Measurements from ENCODE around the gene TTLL1. TPM values are rescaled to one million over a fixed set of nuclear protein-coding genes. Genes with fewer than 3 reads are reported as not detected.

TTLL1 gene
- total and polyA plus RNA-seq, 2 of the 4 experiments (the other 2 are of a cell fraction): 10.8 to 13.2 TPM

DNA sequence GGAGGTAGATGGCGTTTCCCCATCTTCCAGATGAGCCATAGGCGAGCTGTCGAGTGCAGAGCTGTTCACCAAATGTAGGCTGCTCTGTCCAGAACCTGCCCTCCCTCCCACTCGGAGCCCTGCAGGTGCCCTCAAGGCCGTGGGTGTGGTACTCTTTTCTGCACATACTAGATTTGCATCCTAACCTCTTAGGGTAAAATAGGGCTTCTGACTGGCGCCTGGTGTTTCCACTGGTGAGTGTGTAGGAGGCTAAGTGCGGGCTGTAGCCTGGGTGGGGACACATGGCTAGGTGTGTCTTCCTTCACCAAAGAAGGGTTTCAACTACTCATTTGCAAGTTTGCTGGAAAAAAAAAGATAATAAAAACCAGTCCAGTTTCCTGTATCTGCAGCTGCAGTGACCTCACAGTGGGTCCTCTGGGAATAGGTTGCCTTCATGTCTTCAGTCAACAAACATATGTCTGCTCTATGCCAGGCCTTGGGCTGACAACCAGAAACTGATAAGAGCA is 29.8 kb upstream of the TTLL1 start:
- TF ChIP-seq CEBPB (IDR thresholded peaks at IDR 0.05; ENCODE audit: low read depth, low read length) (no peak), MXI1 (IDR thresholded peaks at IDR 0.05; ENCODE audit: borderline replicate concordance, low read depth, low read length) (no peak), POLR2A (IDR thresholded peaks at IDR 0.05; ENCODE audit: low read depth, low read length) (no peak), NFE2L2 (IDR thresholded peaks at IDR 0.05; ENCODE audit: low read depth, low read length) (no peak), FOS (IDR thresholded peaks at IDR 0.05; ENCODE audit: low read depth, low read length) (no peak), RAD21 (IDR thresholded peaks at IDR 0.05; ENCODE audit: low read length) (no peak), MAFK (IDR thresholded peaks at IDR 0.05; ENCODE audit: low read depth, low read length) (no peak)
- TF ChIP-seq, protein P1, sequence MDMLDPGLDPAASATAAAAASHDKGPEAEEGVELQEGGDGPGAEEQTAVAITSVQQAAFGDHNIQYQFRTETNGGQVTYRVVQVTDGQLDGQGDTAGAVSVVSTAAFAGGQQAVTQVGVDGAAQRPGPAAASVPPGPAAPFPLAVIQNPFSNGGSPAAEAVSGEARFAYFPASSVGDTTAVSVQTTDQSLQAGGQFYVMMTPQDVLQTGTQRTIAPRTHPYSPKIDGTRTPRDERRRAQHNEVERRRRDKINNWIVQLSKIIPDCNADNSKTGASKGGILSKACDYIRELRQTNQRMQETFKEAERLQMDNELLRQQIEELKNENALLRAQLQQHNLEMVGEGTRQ (IDR thresholded peaks at IDR 0.05; ENCODE audit: low read depth, low read length): no peak
- TF ChIP-seq, protein P2, sequence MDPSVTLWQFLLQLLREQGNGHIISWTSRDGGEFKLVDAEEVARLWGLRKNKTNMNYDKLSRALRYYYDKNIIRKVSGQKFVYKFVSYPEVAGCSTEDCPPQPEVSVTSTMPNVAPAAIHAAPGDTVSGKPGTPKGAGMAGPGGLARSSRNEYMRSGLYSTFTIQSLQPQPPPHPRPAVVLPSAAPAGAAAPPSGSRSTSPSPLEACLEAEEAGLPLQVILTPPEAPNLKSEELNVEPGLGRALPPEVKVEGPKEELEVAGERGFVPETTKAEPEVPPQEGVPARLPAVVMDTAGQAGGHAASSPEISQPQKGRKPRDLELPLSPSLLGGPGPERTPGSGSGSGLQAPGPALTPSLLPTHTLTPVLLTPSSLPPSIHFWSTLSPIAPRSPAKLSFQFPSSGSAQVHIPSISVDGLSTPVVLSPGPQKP (IDR thresholded peaks at IDR 0.05; ENCODE audit: borderline replicate concordance, low read depth, low read length): no peak
- TF ChIP-seq, protein P3, sequence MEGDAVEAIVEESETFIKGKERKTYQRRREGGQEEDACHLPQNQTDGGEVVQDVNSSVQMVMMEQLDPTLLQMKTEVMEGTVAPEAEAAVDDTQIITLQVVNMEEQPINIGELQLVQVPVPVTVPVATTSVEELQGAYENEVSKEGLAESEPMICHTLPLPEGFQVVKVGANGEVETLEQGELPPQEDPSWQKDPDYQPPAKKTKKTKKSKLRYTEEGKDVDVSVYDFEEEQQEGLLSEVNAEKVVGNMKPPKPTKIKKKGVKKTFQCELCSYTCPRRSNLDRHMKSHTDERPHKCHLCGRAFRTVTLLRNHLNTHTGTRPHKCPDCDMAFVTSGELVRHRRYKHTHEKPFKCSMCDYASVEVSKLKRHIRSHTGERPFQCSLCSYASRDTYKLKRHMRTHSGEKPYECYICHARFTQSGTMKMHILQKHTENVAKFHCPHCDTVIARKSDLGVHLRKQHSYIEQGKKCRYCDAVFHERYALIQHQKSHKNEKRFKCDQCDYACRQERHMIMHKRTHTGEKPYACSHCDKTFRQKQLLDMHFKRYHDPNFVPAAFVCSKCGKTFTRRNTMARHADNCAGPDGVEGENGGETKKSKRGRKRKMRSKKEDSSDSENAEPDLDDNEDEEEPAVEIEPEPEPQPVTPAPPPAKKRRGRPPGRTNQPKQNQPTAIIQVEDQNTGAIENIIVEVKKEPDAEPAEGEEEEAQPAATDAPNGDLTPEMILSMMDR (conservative IDR thresholded peaks at IDR 0.05; ENCODE audit: low read depth, low read length): no peak
- Histone ChIP-seq H3K56ac (ENCODE audit: extremely low read depth, insufficient read depth, low read length) (no peak overlapping the region), H3K9me3 (ENCODE audit: control insufficient read depth, insufficient read depth, low read length) (no peaks in the 10 kb centered on the region), H3K14ac (replicated peaks; ENCODE audit: low read depth, low read length) (no peak overlapping the region), H3K23ac (ENCODE audit: low read depth, low read length) (no peak overlapping the region), H3K27ac (ENCODE audit: insufficient read depth, low read length) (no peak overlapping the region), H3K36me3 (ENCODE audit: control insufficient read depth, insufficient read depth, low read length) (no peaks in the 10 kb centered on the region), H4K5ac (ENCODE audit: low read depth, low read length) (no peak overlapping the region), H4K20me1 (ENCODE audit: insufficient read depth, low read length) (no peaks in the 10 kb centered on the region), H2AFZ (replicated peaks; ENCODE audit: low read length, poor library complexity) (no peak overlapping the region), H2BK5ac (ENCODE audit: low read depth, low read length, poor library complexity, severe bottlenecking) (no peak overlapping the region), H4K91ac (ENCODE audit: insufficient read depth, low read depth, low read length) (no peak overlapping the region), H2AK5ac (ENCODE audit: low read depth, low read length) (no peak overlapping the region), H3K27me3 (ENCODE audit: control insufficient read depth, insufficient read depth, low read length) (peaks cover 10% of the 10 kb centered on the region), H3K4me3 (ENCODE audit: insufficient read depth, low read depth, low read length) (no peak overlapping the region), H2BK120ac (ENCODE audit: low read depth, low read length) (no peak overlapping the region), H3K4me2 (ENCODE audit: low read depth, low read length) (no peak overlapping the region), H4K8ac (ENCODE audit: low read depth in 2 of 2, low read length in 2 of 2) (no peak overlapping the region), H3K9me1 (ENCODE audit: insufficient read depth, low read length) (no peaks in the 10 kb centered on the region), H2BK15ac (ENCODE audit: low read depth, low read length) (no peak overlapping the region), H3K4ac (ENCODE audit: low read depth, low read length) (no peak overlapping the region), H2AK9ac (replicated peaks; ENCODE audit: low read depth, low read length, poor library complexity) (no peak overlapping the region), H3K79me1 (ENCODE audit: low read depth in 1 of 2, low read length in 2 of 2) (no peaks in the 10 kb centered on the region), H3K4me1 (ENCODE audit: control insufficient read depth, insufficient read depth, low read length) (no peaks in the 10 kb centered on the region), H3K9ac (ENCODE audit: low read depth, low read length) (no peak overlapping the region), H3K18ac (ENCODE audit: low read depth, low read length) (no peak overlapping the region), H2BK20ac (ENCODE audit: low read depth, low read length) (no peak overlapping the region)
- WGBS, 2 experiments (ENCODE audit: extremely low coverage in 2 of 2, insufficient read length in 1 of 2): no CpG with 5 or more reads among the region's 7 CpGs
- ChIA-PET CTCF (no interaction called here), POLR2A (ENCODE audit: unreplicated experiment) (no interaction called here)
- DNase-seq: no peak
- intact Hi-C loops (cut with micrococcal nuclease) (no loop called here), in situ Hi-C loops (cut with MboI; ENCODE audit: low sequenced_read_pairs) (no loop called here), dilution Hi-C loops (cut with HindIII; ENCODE audit: low sequenced_read_pairs, unreplicated experiment) (no loop called here)
- ATAC-seq (ENCODE audit: low read depth): no peak
- BruUV-seq (replicated peaks): no TSS peak
